ENCODE data around the gene KCNB1.

Gene KCNB1

GRCh38 chr20:49366687-49367086 is 115.8 kb downstream of the KCNB1 start:
- H3K4me3 ChIP-seq (replicated peaks; ENCODE audit: low read depth, low read length) = no peak overlapping the region
- DNase-seq (ENCODE audit: extremely low read depth, low read depth) = no peak
- TF ChIP-seq CTCF (IDR thresholded peaks at IDR 0.05; ENCODE audit: low read depth, low read length, missing control alignments) = no peak

- no peak overlapping the region for H3K4me3 ChIP-seq (replicated peaks; ENCODE audit: low read depth, low read length)
- no peak for DNase-seq (ENCODE audit: extremely low read depth, low read depth)
- no peak for TF ChIP-seq CTCF (IDR thresholded peaks at IDR 0.05; ENCODE audit: low read depth, low read length, missing control alignments)
Observed at GRCh38 chr20:49361862-49362660, 120.4 kb downstream of the KCNB1 start.

- no peak for TF ChIP-seq CTCF (IDR thresholded peaks at IDR 0.05; ENCODE audit: low read depth, low read length, missing control alignments)
- DNase-seq (ENCODE audit: extremely low read depth, low read depth) = no peak
- H3K4me3 ChIP-seq (replicated peaks; ENCODE audit: low read depth, low read length) = no peak overlapping the region
Observed at GRCh38 chr20:49360242-49360968, 122.1 kb downstream of the KCNB1 start.

- H3K4me3 ChIP-seq (replicated peaks; ENCODE audit: low read depth, low read length) = no peak overlapping the region
- TF ChIP-seq CTCF (IDR thresholded peaks at IDR 0.05; ENCODE audit: low read depth, low read length, missing control alignments) = no peak
- no peak for DNase-seq (ENCODE audit: extremely low read depth, low read depth)
Observed at GRCh38 chr20:49356676-49357075, 125.8 kb downstream of the KCNB1 start.

- no peak for TF ChIP-seq CTCF (IDR thresholded peaks at IDR 0.05; ENCODE audit: low read depth, low read length, missing control alignments)
- no peak for DNase-seq (ENCODE audit: extremely low read depth, low read depth)
- no peak overlapping the region for H3K4me3 ChIP-seq (replicated peaks; ENCODE audit: low read depth, low read length)
Observed at GRCh38 chr20:49354673-49355072, 127.8 kb downstream of the KCNB1 start.

GRCh38 chr20:49353348-49353747 is 129.1 kb downstream of the KCNB1 start:
- TF ChIP-seq CTCF (IDR thresholded peaks at IDR 0.05; ENCODE audit: low read depth, low read length, missing control alignments) = no peak
- no peak for DNase-seq (ENCODE audit: extremely low read depth, low read depth)
- H3K4me3 ChIP-seq (replicated peaks; ENCODE audit: low read depth, low read length) = no peak overlapping the region

All from HFF-Myc (cell line).